HL-60/S4 (cell line): Measurements from ENCODE around the gene DARS1.

Source experiments
- in situ Hi-C: fragments of 300-500 bp; cut with MboI; formaldehyde crosslinking; loops from 2 replicates; pipeline ENCODE4 v1.14.3; 2022; ENCODE audit warnings: low sequenced_read_pairs

The DARS1 gene

GRCh38 chr2:135985018-135985825, at the start of gene DARS1:
Gene DARS1 (minus strand): TSS chr2:135985626. CDS start chr2:135985468, 158 bp downstream.
- in situ Hi-C loops = no loop called here

- in situ Hi-C loops = no loop called here
These were observed 49.2 kb upstream of the DARS1 start for GRCh38 chr2:136034629-136035028.

- in situ Hi-C loops = no loop called here
These were observed 47.5 kb upstream of the DARS1 start for GRCh38 chr2:136032817-136033535.

GRCh38 chr2:136032192-136032591, 46.8 kb upstream of the DARS1 start:
- in situ Hi-C loops = no loop called here

- in situ Hi-C loops = no loop called here
These were observed 46.3 kb upstream of the DARS1 start for GRCh38 chr2:136031711-136032110.

GRCh38 chr2:136030406-136030805, 45.0 kb upstream of the DARS1 start:
- in situ Hi-C loops = no loop called here

GRCh38 chr2:136029149-136029548, 43.7 kb upstream of the DARS1 start:
- in situ Hi-C loops = no loop called here

GRCh38 chr2:136028001-136028400, 42.6 kb upstream of the DARS1 start:
- in situ Hi-C loops = no loop called here

GRCh38 chr2:136027112-136027511, 41.7 kb upstream of the DARS1 start:
- in situ Hi-C loops = no loop called here

GRCh38 chr2:136025057-136025973, 39.9 kb upstream of the DARS1 start:
- in situ Hi-C loops = no loop called here

- in situ Hi-C loops = no loop called here
These were observed 39.2 kb upstream of the DARS1 start for GRCh38 chr2:136024616-136025015.

GRCh38 chr2:136024185-136024584, 38.8 kb upstream of the DARS1 start:
- in situ Hi-C loops = no loop called here

- in situ Hi-C loops = no loop called here
These were observed 38.0 kb upstream of the DARS1 start for GRCh38 chr2:136023416-136023815.

GRCh38 chr2:136022396-136023146, 37.1 kb upstream of the DARS1 start:
- in situ Hi-C loops = no loop called here

GRCh38 chr2:136021976-136022375, 36.5 kb upstream of the DARS1 start:
- in situ Hi-C loops = no loop called here

- in situ Hi-C loops = no loop called here
These were observed 36.0 kb upstream of the DARS1 start for GRCh38 chr2:136021406-136021805.

- in situ Hi-C loops = no loop called here
These were observed 35.4 kb upstream of the DARS1 start for GRCh38 chr2:136020831-136021230.

GRCh38 chr2:136019825-136020224, 34.4 kb upstream of the DARS1 start:
- in situ Hi-C loops = no loop called here

GRCh38 chr2:136019306-136019705, 33.9 kb upstream of the DARS1 start:
- in situ Hi-C loops = no loop called here

- in situ Hi-C loops = no loop called here
These were observed 32.4 kb upstream of the DARS1 start for GRCh38 chr2:136017786-136018185.
